ENCODE data around the gene SEC14L2. TPM values are rescaled to one million over a fixed set of nuclear protein-coding genes. Genes with fewer than 3 reads are reported as not detected.

Gene SEC14L2
- total RNA-seq, 2 donors from 2014 or later: 0.89 to 2.8 TPM

DNA sequence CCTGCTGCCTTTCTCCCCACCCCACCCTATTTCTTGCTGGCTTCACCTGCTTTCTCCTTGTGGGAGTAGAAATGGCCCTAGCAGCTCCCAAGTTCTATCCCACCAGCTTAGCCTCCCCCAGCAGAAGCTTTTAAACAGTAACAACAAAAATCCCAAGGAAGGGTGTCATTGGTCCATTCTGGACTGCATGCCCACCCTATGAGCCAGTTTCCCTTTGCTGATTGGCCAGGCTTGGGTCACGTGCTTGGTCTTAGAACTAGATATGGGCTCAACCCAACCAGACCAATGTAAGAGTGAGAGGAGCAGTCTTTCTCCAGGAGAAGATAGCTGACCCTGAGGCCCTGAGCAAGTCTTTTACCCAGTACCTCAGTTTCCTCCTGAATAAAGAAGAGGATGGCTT lies 31.1 kb downstream of the SEC14L2 start:
- no peak overlapping the region for H3K27ac ChIP-seq
- no peaks in the 10 kb centered on the region for H3K27me3 ChIP-seq
- TF ChIP-seq, protein P1, sequence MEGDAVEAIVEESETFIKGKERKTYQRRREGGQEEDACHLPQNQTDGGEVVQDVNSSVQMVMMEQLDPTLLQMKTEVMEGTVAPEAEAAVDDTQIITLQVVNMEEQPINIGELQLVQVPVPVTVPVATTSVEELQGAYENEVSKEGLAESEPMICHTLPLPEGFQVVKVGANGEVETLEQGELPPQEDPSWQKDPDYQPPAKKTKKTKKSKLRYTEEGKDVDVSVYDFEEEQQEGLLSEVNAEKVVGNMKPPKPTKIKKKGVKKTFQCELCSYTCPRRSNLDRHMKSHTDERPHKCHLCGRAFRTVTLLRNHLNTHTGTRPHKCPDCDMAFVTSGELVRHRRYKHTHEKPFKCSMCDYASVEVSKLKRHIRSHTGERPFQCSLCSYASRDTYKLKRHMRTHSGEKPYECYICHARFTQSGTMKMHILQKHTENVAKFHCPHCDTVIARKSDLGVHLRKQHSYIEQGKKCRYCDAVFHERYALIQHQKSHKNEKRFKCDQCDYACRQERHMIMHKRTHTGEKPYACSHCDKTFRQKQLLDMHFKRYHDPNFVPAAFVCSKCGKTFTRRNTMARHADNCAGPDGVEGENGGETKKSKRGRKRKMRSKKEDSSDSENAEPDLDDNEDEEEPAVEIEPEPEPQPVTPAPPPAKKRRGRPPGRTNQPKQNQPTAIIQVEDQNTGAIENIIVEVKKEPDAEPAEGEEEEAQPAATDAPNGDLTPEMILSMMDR (IDR thresholded peaks at IDR 0.05): no peak
- H3K36me3 ChIP-seq: no peaks in the 10 kb centered on the region
- no peaks in the 10 kb centered on the region for H3K9me3 ChIP-seq
- H3K4me3 ChIP-seq: no peak overlapping the region
- H3K4me1 ChIP-seq: peaks cover 0 to 31% of the 10 kb centered on the region in 2 donors
- no peak for DNase-seq (ENCODE audit: low spot score)

GRCh38 chr22:30429887-30430286 lies 33.1 kb downstream of the SEC14L2 start:
- no peaks in the 10 kb centered on the region for H3K27me3 ChIP-seq
- H3K36me3 ChIP-seq: no peaks in the 10 kb centered on the region
- H3K4me3 ChIP-seq: no peak overlapping the region
- TF ChIP-seq, protein P1 (IDR thresholded peaks at IDR 0.05): no peak
- no peak overlapping the region for H3K27ac ChIP-seq
- DNase-seq (ENCODE audit: low spot score): no peak
- peaks cover 0 to 18% of the 10 kb centered on the region in 2 donors for H3K4me1 ChIP-seq
- no peaks in the 10 kb centered on the region for H3K9me3 ChIP-seq

DNA sequence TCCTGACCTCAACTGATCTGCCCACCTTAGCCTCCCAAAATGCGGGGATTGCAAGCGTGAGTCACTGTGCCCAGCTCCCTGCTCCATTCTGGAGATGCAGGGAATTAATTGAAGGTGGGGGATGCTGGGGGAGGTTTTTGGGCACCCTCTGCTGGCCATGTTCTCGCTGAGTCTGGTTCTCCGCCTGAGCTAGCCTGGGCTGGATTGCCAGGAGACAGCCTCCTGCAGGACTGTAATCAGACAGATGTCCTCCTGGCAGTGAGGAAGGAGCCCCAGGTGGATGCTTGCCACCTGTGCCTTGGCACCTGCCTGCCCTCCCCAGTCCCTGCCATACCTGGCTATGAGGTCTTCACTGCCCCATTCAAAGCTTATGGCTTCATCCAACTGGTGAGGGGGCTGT lies 34.1 kb downstream of the SEC14L2 start:
- TF ChIP-seq, protein P1 (IDR thresholded peaks at IDR 0.05): no peak

DNA sequence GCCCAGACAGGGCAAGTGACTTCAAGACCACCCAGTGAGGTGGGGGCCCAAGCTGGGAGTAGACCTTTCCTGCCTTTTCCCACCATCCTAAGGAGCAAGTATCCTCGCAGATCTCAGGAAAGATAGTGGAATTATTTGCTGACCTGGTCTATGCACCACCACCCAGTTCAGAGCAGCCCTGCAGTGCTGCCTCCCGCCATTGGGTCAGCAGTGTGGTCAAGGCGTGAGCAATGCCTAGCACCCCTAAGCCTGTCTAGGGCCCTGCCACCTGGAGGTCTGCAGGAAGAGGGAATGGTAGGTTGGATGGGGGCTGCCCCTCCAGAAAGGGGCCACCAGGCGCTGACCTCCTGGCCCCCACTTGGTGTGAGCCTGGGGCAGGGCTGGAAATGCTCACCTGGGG lies 35.3 kb downstream of the SEC14L2 start:
- TF ChIP-seq, protein P1 (IDR thresholded peaks at IDR 0.05): no peak

More for the DNA sequence above, 34.1 kb downstream of the SEC14L2 start:
- no peak for DNase-seq (ENCODE audit: low spot score)
- no peaks in the 10 kb centered on the region for H3K27me3 ChIP-seq
- H3K36me3 ChIP-seq: no peaks in the 10 kb centered on the region
- no peak overlapping the region for H3K4me3 ChIP-seq
- no peak overlapping the region for H3K27ac ChIP-seq
- H3K4me1 ChIP-seq: peaks cover 0 to 8% of the 10 kb centered on the region in 2 donors
- no peaks in the 10 kb centered on the region for H3K9me3 ChIP-seq

DNA sequence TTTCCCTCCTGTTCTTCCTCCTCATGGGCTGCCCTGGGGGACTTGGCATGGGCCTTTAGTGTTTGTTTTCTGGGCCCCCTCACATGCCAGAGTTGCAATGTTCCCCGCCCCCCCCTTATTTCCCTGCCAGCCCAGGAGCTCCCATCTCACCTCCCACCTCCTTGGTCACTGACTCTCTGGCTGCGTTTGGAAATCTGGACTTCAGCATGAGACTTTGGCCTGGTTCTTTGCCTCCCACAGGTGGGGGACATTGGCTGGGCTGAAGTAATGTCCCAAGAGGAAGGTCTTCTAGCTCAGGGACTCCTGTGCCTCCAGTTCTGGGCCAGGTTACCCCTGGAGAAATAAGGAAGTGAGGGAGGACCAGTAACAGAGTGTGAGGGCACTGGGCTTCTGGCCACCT lies 35.7 kb downstream of the SEC14L2 start:
- DNase-seq (ENCODE audit: low spot score): no peak
- H3K9me3 ChIP-seq: no peaks in the 10 kb centered on the region
- H3K4me1 ChIP-seq: no peaks in the 10 kb centered on the region
- TF ChIP-seq, protein P1 (IDR thresholded peaks at IDR 0.05): no peak
- no peak overlapping the region for H3K4me3 ChIP-seq
- no peaks in the 10 kb centered on the region for H3K36me3 ChIP-seq
- no peak overlapping the region for H3K27ac ChIP-seq
- no peaks in the 10 kb centered on the region for H3K27me3 ChIP-seq

More for the DNA sequence above, 35.3 kb downstream of the SEC14L2 start:
- Histone ChIP-seq H3K27me3 (no peaks in the 10 kb centered on the region), H3K27ac (no peak overlapping the region), H3K4me3 (no peak overlapping the region), H3K36me3 (no peaks in the 10 kb centered on the region), H3K4me1 (no peaks in the 10 kb centered on the region), H3K9me3 (no peaks in the 10 kb centered on the region)
- DNase-seq (ENCODE audit: low spot score): no peak

DNA sequence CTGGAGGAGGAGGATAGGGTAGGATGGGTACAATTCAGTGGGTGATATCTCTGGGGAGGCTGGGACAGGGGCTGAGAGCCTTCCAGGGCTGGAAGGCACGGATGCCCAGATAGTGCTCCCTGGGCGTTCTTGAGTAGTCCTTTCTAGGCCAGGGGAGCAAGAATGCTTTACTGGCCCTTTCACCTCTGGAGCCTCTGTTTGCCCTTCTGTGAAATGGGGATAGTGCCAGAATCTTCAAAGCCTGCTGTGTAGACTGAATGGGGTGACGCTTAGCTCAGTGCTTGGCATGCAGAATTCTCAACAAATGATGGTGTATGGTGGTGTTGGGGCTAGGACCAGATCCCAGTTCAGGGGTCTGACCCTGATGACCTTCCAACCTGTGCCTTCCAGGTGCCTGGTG lies 36.4 kb downstream of the SEC14L2 start:
- no peak for DNase-seq (ENCODE audit: low spot score)
- no peak overlapping the region for H3K27ac ChIP-seq
- TF ChIP-seq, protein P1 (IDR thresholded peaks at IDR 0.05): no peak
- no peaks in the 10 kb centered on the region for H3K4me1 ChIP-seq
- H3K27me3 ChIP-seq: no peaks in the 10 kb centered on the region
- H3K36me3 ChIP-seq: no peaks in the 10 kb centered on the region
- no peaks in the 10 kb centered on the region for H3K9me3 ChIP-seq
- H3K4me3 ChIP-seq: no peak overlapping the region
